ENCODE measurements around the gene ZNF474. TPM values are rescaled to one million over a fixed set of nuclear protein-coding genes. Genes with fewer than 3 reads are reported as not detected.

Gene ZNF474
- total and polyA plus RNA-seq, 2 of the 8 experiments (the other 6 are each of a cell fraction or from before 2014, with no cell fraction given): not detected

DNA sequence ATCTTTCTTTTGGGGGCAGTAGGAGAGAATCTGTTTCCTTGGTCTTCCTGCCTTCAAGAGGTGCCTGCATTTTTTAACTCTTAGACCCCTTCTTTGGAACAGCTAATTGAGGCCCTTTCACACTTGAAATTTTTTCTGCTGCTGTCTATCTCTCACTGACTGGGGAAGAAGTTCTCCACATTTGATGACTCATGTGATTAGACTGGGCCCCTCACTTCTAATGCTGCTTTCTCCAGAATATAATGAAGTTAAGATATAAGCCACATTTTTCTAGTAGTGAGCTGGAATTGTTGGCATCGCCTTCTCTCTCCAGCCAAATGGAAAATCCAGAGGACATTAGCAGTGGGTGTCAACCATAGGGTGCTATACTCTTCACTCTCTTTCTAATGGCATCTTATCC lies 12.4 kb downstream of the ZNF474 start:
- Histone ChIP-seq H3K27ac (ENCODE audit: low read depth, low read length) (no peak overlapping the region), H3K79me2 (ENCODE audit: control insufficient read depth in 1 of 2, insufficient read depth in 2 of 2, low read length in 2 of 2) (no peaks in the 10 kb centered on the region), H3K23ac (ENCODE audit: insufficient read length) (no peak overlapping the region), H3K36me3 (ENCODE audit: control insufficient read depth in 2 of 4, insufficient read depth in 4 of 4, low read length in 3 of 4) (no peaks in the 10 kb centered on the region), H4K8ac (ENCODE audit: extremely low read depth, insufficient read depth, low read length) (no peak overlapping the region), H3K79me1 (ENCODE audit: low read depth, low read length) (no peaks in the 10 kb centered on the region), H4K91ac (replicated peaks; ENCODE audit: insufficient read length, low read length) (no peak overlapping the region), H3K4me2 (ENCODE audit: insufficient read depth in 1 of 2, low read depth in 2 of 2, low read length in 2 of 2) (no peak overlapping the region), H3K4me3 (ENCODE audit: extremely low read depth in 1 of 4, insufficient read depth in 2 of 4, low read depth in 3 of 4, low read length in 4 of 4) (no peak overlapping the region), H3K14ac (ENCODE audit: insufficient read length) (no peak overlapping the region), H3K9ac (replicated peaks in 1 of 4; ENCODE audit: extremely low read depth in 1 of 4, low read depth in 3 of 4, low read length in 3 of 4) (no peak overlapping the region), H4K20me1 (replicated peaks in 1 of 2; ENCODE audit: control insufficient read depth in 1 of 2, insufficient read depth in 2 of 2, low read length in 2 of 2) (no peaks in the 10 kb centered on the region), H3K18ac (ENCODE audit: extremely low read depth, low read length) (no peak overlapping the region), H3K23me2 (ENCODE audit: low read depth, low read length) (no peaks in the 10 kb centered on the region; the same call in 1 of the 2 replicates), H3K27me3 (replicated peaks in 1 of 4; ENCODE audit: control insufficient read depth in 3 of 4, extremely low read depth in 1 of 4, insufficient read depth in 3 of 4, low read length in 3 of 4) (no peaks in the 10 kb centered on the region), H3K4me1 (replicated peaks in 1 of 4; ENCODE audit: control insufficient read depth in 3 of 4, insufficient read depth in 4 of 4, low read length in 3 of 4) (no peaks in the 10 kb centered on the region), H2BK12ac (ENCODE audit: low read depth, low read length) (no peak overlapping the region), H2BK120ac (replicated peaks; ENCODE audit: low read depth, low read length) (no peak overlapping the region), H3K4ac (replicated peaks; ENCODE audit: insufficient read length, low read depth, low read length) (no peak overlapping the region), H2BK5ac (ENCODE audit: low read depth, low read length) (no peak overlapping the region), H2BK20ac (ENCODE audit: low read length) (no peak overlapping the region), H2AFZ (ENCODE audit: low read length) (no peak overlapping the region), H3K9me3 (ENCODE audit: insufficient read depth in 2 of 2, low read depth in 1 of 2, low read length in 1 of 2) (no peaks in the 10 kb centered on the region), H4K5ac (ENCODE audit: insufficient read length, low read depth, low read length) (no peak overlapping the region), H3K56ac (replicated peaks; ENCODE audit: insufficient read length, low read depth, low read length) (no peak overlapping the region), H2AK5ac (ENCODE audit: low read depth, low read length) (no peak overlapping the region), H2BK15ac (ENCODE audit: low read length) (no peak overlapping the region)
- ChIA-PET CTCF (ENCODE audit: partially characterized antibody) (interaction anchor here (0.7 to 7.6 kb wide), 4 partner anchors 10 to 40 kb away, joined by 3 to 65 read pairs (median 4); a partner anchor contains a TSS), POLR2A (ENCODE audit: partially characterized antibody) (no interaction called here)
- DNase-seq (ENCODE audit: low read depth in 1 of 2, low spot score in 2 of 2) (no peak), FAIRE-seq (no peak)
- TF ChIP-seq RBBP5 (IDR thresholded peaks at IDR 0.05; ENCODE audit: borderline replicate concordance, low read depth, low read length) (no peak), KDM1A (IDR thresholded peaks at IDR 0.05; ENCODE audit: borderline replicate concordance, low read length) (no peak), TAF1 (IDR thresholded peaks at IDR 0.05; ENCODE audit: low read depth, low read length) (no peak), TAF7 (optimal IDR thresholded peaks at IDR 0.05; ENCODE audit: borderline replicate concordance, low read depth, low read length) (no peak), RXRA (IDR thresholded peaks at IDR 0.05; ENCODE audit: insufficient read depth, low read depth, low read length) (no peak), SUZ12 (IDR thresholded peaks at IDR 0.05; ENCODE audit: low read length) (no peak), TCF12 (IDR thresholded peaks at IDR 0.05; ENCODE audit: low read depth, low read length) (no peak), RAD21 (IDR thresholded peaks at IDR 0.05 in 1 of 2, conservative IDR thresholded peaks at IDR 0.05 in 1 of 2; ENCODE audit: low read depth in 2 of 2, low read length in 2 of 2) (no peak), CBX5 (IDR thresholded peaks at IDR 0.05; ENCODE audit: low read depth, low read length) (no peak), CHD2 (IDR thresholded peaks at IDR 0.05; ENCODE audit: low read length) (no peak), HDAC6 (IDR thresholded peaks at IDR 0.05; ENCODE audit: low read depth, low read length) (no peak)
- TF ChIP-seq, protein P1, sequence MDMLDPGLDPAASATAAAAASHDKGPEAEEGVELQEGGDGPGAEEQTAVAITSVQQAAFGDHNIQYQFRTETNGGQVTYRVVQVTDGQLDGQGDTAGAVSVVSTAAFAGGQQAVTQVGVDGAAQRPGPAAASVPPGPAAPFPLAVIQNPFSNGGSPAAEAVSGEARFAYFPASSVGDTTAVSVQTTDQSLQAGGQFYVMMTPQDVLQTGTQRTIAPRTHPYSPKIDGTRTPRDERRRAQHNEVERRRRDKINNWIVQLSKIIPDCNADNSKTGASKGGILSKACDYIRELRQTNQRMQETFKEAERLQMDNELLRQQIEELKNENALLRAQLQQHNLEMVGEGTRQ (IDR thresholded peaks at IDR 0.05; ENCODE audit: low read length): no peak
- WGBS, 2 experiments (ENCODE audit: extremely low coverage in 1 of 2, insufficient coverage in 1 of 2, insufficient read length in 1 of 2, insufficient replicate concordance in 2 of 2, low coverage in 1 of 2, low lambda C conversion rate in 2 of 2, missing lambda C conversion rate in 1 of 2): 67% methylated on average over 1 of the region's 1 CpG; no CpG with 5 or more reads in 1 of the 2 experiments

Data from H1 (cell line).